HT-29 (cell line): Measurements from ENCODE around the gene SNAP23. TPM values are rescaled to one million over a fixed set of nuclear protein-coding genes. Genes with fewer than 3 reads are reported as not detected.
"Not testable (repeated sequence)": the region's sequence is repeated elsewhere in the genome, so short reads cannot be mapped to it uniquely, and the experiment has no call there.

Source experiments
- DNase-seq: peaks from one replicate; pipeline ENCODE4 v3.0.0-alpha.2; 2015; ENCODE audit warnings: low spot score
- total RNA-seq: library from RNA; depleted of rRNA; stranded (reverse); fragments of >200 nt; shearing (Covaris generic); gene quantifications from 2 replicates; pipeline ENCODE4 v1.2.3, GENCODE V29; 2014; rRNA removed

Gene SNAP23
- total RNA-seq, 1 experiment from 2014 or later: 39.5 TPM

GRCh38 chr15:42556550-42557207, 61.2 kb downstream of the SNAP23 start:
- not testable (repeated sequence) for DNase-seq

- DNase-seq: no peak
Observed at GRCh38 chr15:42558739-42559138, 63.3 kb downstream of the SNAP23 start.

GRCh38 chr15:42575188-42576039, 80.0 kb downstream of the SNAP23 start, which contains the start of gene STARD9:
STARD9 (plus strand) TSS chr15:42575606; CDS start chr15:42575716, 110 bp downstream.
- peak; percentile 99 for DNase-seq

- no peak for DNase-seq
Observed at GRCh38 chr15:42576040-42576594, 80.7 kb downstream of the SNAP23 start.

- DNase-seq: no peak
Observed at GRCh38 chr15:42576776-42577175, 81.3 kb downstream of the SNAP23 start.

GRCh38 chr15:42577514-42578031, 82.1 kb downstream of the SNAP23 start:
- no peak for DNase-seq

- no peak for DNase-seq
Observed at GRCh38 chr15:42578984-42579537, 83.6 kb downstream of the SNAP23 start.

- peak; percentile 85 for DNase-seq
Observed at GRCh38 chr15:42581272-42581730, 85.9 kb downstream of the SNAP23 start.

Other genes starting within 250 kb of the SNAP23 start
- 3.3 and 5.8 TPM in 2 replicates for gene GANC, start 222.4 kb upstream of the SNAP23 start, total RNA-seq
- gene TMEM87A, start 222.2 kb upstream of the SNAP23 start, total RNA-seq: 58.2 and 63.8 TPM in 2 replicates
- gene CAPN3, start 136.1 kb upstream of the SNAP23 start, total RNA-seq: not detected in 2 replicates
- 23.4 and 24.9 TPM in 2 replicates for gene ZNF106, start 4.5 kb upstream of the SNAP23 start, total RNA-seq
- gene LRRC57, start 53.2 kb downstream of the SNAP23 start, total RNA-seq: 10.8 and 11.3 TPM in 2 replicates
- 12.0 and 24.0 TPM in 2 replicates for gene HAUS2, start 53.2 kb downstream of the SNAP23 start, total RNA-seq
- 0.15 and 0.50 TPM in 2 replicates for gene STARD9, start 80.0 kb downstream of the SNAP23 start, total RNA-seq
- 15.2 and 28.4 TPM in 2 replicates for gene CDAN1, start 241.5 kb downstream of the SNAP23 start, total RNA-seq